ENCODE results near the gene TWNK. TPM values are rescaled to one million over a fixed set of nuclear protein-coding genes. Genes with fewer than 3 reads are reported as not detected.

Gene TWNK
- total and polyA plus RNA-seq, 9 of the 15 experiments (the other 6 are each of a cell fraction or from before 2014, with no cell fraction given), result 11.6 to 34.7 (median 17.4) TPM

GRCh38 chr10:100986952-100987684 is at the start of gene TWNK, which contains the start of gene MRPL43 (continued):
- TF ChIP-seq BRF2 (IDR thresholded peaks at IDR 0.05; ENCODE audit: borderline replicate concordance, insufficient read depth, insufficient read length), result no peak
- TF ChIP-seq YY1 (IDR thresholded peaks at IDR 0.05; ENCODE audit: borderline replicate concordance in 1 of 3, control insufficient read depth in 1 of 3, extremely low read depth in 1 of 3, insufficient read depth in 3 of 3, insufficient read length in 1 of 3, insufficient replicate concordance in 2 of 3, low read depth in 1 of 3, low read length in 2 of 3), result no peak
- TF ChIP-seq E2F1 (CRISPR knock-in tag; IDR thresholded peaks at IDR 0.05), result no peak
- TF ChIP-seq RBM39 (optimal IDR thresholded peaks at IDR 0.05; ENCODE audit: low read depth, low read length), result no peak
- no peak for TF ChIP-seq SAFB (IDR thresholded peaks at IDR 0.05; ENCODE audit: borderline replicate concordance, low read depth, low read length)
- TF ChIP-seq LCOR (CRISPR knock-in tag; IDR thresholded peaks at IDR 0.05), result 0 out of 2 replicates have a peak, but pooled peaks have one; percentile 65
- no peak for TF ChIP-seq ATF6 (CRISPR knock-in tag; IDR thresholded peaks at IDR 0.05)
- TF ChIP-seq ZKSCAN1 (IDR thresholded peaks at IDR 0.05; ENCODE audit: low read depth, low read length), result no peak
- TF ChIP-seq DPF2 (IDR thresholded peaks at IDR 0.05), result no peak
- TF ChIP-seq ZNF146 (CRISPR knock-in tag; IDR thresholded peaks at IDR 0.05; ENCODE audit: unreplicated experiment), result no peak
- no peak for TF ChIP-seq ZNF23 (CRISPR knock-in tag; IDR thresholded peaks at IDR 0.05)
- TF ChIP-seq TCF7 (IDR thresholded peaks at IDR 0.05; ENCODE audit: borderline replicate concordance), result no peak
- no peak for TF ChIP-seq TSHZ1 (CRISPR knock-in tag; IDR thresholded peaks at IDR 0.05)

Measured in K562 (cell line).